Memory B cell (primary cell): ENCODE measurements around the gene NPTX1.

Experiments used
- ATAC-seq: fragments of 150-1000 bp; cut with Tn5 transposase; 2 replicates; pipeline ENCODE4 v1.10.0; 2021; ENCODE audit warnings: low read depth, mild to moderate bottlenecking, moderate library complexity
- DNase-seq, 2 donors: peaks; one replicate each; pipeline ENCODE4 v3.0.0; 2022; ENCODE audit warnings: low spot score in 2 of 2
- H3K27ac Mint-ChIP-seq: one replicate; pipeline ENCODE4 v1.8.0; 2022; ENCODE audit warnings: mild to moderate bottlenecking, moderate library complexity, mixed read lengths
- H3K27me3 Mint-ChIP-seq: one replicate; pipeline ENCODE4 v1.8.0; 2022; ENCODE audit warnings: mixed read lengths
- H3K36me3 Mint-ChIP-seq: one replicate; pipeline ENCODE4 v1.8.0; 2022; ENCODE audit warnings: mild to moderate bottlenecking, mixed read lengths
- H3K4me1 Mint-ChIP-seq: one replicate; pipeline ENCODE4 v1.8.0; 2022; ENCODE audit warnings: mixed read lengths
- H3K4me3 Mint-ChIP-seq: one replicate; pipeline ENCODE4 v1.8.0; 2022; ENCODE audit warnings: mild to moderate bottlenecking, moderate library complexity, mixed read lengths
- H3K9me3 Mint-ChIP-seq: one replicate; pipeline ENCODE4 v1.8.0; 2022; ENCODE audit warnings: mixed read lengths

NPTX1 gene

DNA sequence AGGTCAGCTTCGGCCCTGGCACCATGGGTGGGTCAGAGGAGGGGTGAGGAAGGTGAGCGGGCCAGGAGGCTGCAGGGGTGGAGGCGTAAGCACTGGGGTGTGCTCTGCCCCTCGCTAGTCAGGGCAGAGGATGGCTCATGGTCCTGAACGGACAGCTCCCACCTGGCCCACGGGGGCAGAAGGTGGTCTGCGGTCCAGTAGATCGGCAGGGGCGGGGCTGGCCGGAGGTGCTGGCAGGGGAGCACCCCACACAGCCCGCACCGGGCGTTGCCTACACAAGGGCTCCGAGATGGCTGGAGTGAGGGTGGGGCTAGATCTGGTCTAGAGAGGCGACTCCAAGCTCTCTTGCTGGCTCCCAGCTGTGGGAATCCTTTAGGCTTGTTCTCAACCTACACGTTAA, 8.2 kb downstream of the NPTX1 start:
- no peaks in the 10 kb centered on the region for H3K36me3 Mint-ChIP-seq
- H3K9me3 Mint-ChIP-seq = no peaks in the 10 kb centered on the region
- ATAC-seq = no peak
- no peak overlapping the region for H3K4me3 Mint-ChIP-seq
- H3K27me3 Mint-ChIP-seq = peaks cover 40% of the 10 kb centered on the region
- DNase-seq = no peak
- peaks cover 3% of the 10 kb centered on the region for H3K4me1 Mint-ChIP-seq
- H3K27ac Mint-ChIP-seq = no peak overlapping the region

DNA sequence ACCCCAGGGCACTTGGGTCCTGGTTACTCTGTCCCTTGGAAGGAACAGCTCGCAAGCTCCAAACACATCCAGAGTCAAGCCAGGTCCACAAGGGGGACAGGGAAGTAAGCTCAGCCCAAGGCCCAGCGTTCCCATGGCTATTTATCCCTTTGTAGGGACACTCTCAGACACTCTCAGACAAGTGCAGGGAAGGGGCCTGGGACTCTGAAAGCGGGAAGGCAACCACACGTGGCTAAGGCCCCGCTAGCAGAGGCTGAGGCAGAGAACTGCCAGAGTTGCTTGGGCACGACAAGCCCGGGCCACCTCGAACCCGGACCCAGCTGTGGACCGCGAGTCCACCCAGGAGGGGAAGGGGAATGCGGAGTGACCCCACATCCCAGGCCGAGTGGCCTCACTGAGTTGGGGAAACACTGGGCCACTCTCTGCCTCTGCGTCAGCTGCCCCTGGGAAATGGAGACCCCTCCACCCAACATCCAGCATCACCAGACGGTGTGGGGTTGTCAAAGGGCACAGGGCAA, 10.2 kb downstream of the NPTX1 start:
- ATAC-seq (no peak), DNase-seq (no peak)
- no peaks in the 10 kb centered on the region for H3K4me1 Mint-ChIP-seq
- peaks cover 28% of the 10 kb centered on the region for H3K27me3 Mint-ChIP-seq
- no peaks in the 10 kb centered on the region for H3K36me3 Mint-ChIP-seq
- no peak overlapping the region for H3K27ac Mint-ChIP-seq
- no peak overlapping the region for H3K4me3 Mint-ChIP-seq
- no peaks in the 10 kb centered on the region for H3K9me3 Mint-ChIP-seq

DNA sequence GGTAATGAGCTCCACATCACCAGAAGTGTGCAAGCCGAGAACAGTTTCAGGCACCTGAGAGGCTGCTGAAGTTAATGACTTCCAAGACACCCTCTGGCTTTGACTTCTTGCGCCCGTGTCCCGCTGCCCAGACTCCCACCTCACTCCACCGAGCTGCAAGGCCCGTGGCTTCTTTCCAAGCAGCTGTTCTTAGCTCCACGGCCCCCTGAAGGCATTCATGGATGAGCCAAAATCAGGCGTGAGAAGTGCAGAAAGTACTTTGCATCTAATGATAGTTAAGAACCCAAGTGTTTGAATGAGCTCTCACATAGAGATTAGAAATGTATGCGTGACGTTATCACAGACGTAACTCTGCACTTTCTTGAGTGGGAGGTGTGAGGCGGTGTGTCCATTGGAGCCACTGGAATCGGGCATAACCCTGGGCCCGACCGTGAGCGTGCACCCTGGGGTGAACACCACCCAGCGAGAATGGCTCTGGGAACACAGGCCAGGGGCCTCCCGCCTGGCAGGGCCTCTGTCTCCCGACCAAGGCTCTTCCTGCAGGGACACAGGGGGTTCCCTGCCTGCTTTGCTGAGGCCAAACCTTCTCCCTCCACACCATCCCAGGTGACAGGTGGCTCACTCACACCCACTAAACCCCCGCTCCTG, 11.0 kb downstream of the NPTX1 start:
- Mint-ChIP-seq H3K36me3 (no peaks in the 10 kb centered on the region), H3K27ac (no peak overlapping the region), H3K9me3 (no peaks in the 10 kb centered on the region), H3K27me3 (peaks cover 26% of the 10 kb centered on the region), H3K4me3 (no peak overlapping the region), H3K4me1 (no peaks in the 10 kb centered on the region)
- DNase-seq (no peak), ATAC-seq (no peak)

DNA sequence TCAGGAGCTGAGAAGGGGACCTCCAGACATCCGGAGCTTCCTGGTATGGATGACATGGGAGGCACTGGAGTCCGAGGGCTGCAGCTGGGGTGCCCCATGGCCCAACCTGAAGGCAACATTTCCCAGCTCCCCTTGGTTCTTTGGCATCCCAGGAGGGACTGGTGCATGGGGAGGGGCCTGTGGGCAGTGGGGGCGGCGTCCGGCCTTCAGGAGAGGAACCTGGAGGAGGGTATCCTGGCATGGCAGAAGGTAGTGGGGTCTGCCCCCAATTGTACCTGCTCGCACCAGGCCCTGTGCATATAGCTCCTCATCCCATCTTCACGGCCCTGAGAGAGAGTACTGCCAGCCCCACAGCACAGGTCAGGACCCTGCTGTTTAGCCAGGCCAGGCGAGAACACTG, 11.9 kb downstream of the NPTX1 start:
- ATAC-seq = no peak
- Mint-ChIP-seq H3K9me3 (no peaks in the 10 kb centered on the region), H3K36me3 (no peaks in the 10 kb centered on the region), H3K4me1 (no peaks in the 10 kb centered on the region), H3K27me3 (peaks cover 24% of the 10 kb centered on the region), H3K27ac (no peak overlapping the region), H3K4me3 (no peak overlapping the region)
- no peak for DNase-seq

DNA sequence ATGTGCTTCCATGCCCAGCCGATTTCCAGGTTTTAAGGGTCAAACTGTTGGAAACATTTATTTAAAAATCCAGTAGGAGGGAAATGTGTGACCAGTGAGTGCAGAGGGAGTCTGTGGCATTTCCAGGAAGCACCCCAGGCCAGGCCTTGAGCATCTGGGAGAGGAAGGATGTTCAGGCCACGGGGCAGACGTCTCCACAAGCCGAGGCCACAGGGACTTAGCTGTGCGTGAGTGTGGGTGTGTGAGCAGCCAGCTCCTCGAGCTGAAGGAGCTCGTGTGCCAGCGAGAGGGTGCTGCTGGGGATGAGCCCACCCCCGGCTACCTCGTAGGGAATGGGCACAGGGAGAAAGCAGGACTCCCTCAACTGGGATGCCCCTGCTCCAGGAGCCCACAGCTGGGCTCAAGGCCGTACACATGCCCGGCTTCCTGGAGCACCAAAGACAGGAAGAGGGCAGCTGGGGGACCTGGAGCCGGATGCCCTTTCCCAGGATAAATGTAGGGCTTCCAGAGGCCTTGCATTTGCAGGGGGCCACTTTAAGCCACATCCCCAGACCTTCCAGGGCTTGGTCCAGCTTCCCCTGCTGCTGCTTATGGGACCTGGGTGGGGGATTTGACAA, 12.5 kb downstream of the NPTX1 start:
- no peaks in the 10 kb centered on the region for H3K4me1 Mint-ChIP-seq
- no peak overlapping the region for H3K4me3 Mint-ChIP-seq
- H3K36me3 Mint-ChIP-seq = no peaks in the 10 kb centered on the region
- DNase-seq (no peak), ATAC-seq (no peak)
- H3K27me3 Mint-ChIP-seq = peaks cover 25% of the 10 kb centered on the region
- H3K27ac Mint-ChIP-seq = no peak overlapping the region
- no peaks in the 10 kb centered on the region for H3K9me3 Mint-ChIP-seq

DNA sequence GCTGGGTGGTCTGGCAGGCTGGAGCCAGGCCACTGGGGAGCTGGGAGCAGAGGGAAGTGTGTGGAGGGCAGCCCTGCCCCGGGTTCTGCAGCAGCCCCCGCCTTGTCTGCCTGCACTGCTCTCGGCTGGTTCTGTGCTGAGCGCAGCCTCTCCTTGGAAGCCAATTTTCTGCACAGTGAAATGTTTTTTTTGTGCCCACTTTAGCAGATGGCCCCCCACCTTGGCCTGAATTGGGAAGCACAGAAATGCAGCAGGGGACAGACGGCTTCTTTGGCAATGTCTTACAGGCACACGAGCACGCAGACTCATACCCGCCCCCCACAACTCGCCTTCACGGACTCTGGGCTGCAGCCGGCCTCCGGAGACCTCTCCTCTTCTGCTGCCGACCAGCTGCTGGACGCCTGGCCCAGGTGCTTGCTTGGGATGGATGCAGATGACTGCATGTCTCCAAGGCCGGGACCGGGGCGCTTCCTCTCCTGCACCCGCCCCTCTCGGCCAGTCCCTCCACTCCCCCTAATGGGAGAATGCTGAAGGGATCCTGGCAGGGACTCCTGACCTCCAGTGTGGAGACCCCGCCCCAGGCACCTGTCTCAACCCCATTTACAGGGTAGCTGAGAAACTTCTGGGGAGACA, 14.8 kb downstream of the NPTX1 start:
- Mint-ChIP-seq H3K27ac (no peak overlapping the region), H3K4me1 (peaks cover 5% of the 10 kb centered on the region), H3K36me3 (no peaks in the 10 kb centered on the region), H3K9me3 (no peaks in the 10 kb centered on the region), H3K27me3 (peaks cover 29% of the 10 kb centered on the region), H3K4me3 (no peak overlapping the region)
- ATAC-seq = no peak
- no peak for DNase-seq

DNA sequence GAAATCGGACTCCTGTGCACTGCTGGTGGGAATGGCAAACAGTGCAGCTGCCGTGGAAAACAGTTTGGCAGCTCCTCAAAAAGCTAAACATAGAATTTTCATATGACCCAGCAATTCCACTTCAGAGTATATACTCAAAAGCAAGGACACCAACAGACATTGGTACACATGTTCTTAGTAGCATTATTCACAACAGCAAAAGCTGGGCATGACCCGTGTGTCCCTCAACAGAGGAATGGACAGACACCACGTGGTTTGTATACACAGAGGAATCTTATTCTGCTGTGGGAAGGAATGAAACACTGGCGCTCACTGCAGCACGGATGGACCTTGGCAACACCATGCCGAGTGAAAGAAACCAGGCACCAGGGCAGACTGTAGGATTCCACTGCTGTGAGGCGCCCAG, 16.0 kb downstream of the NPTX1 start:
- no peaks in the 10 kb centered on the region for H3K36me3 Mint-ChIP-seq
- peaks cover 5% of the 10 kb centered on the region for H3K4me1 Mint-ChIP-seq
- no peak overlapping the region for H3K27ac Mint-ChIP-seq
- no peak overlapping the region for H3K4me3 Mint-ChIP-seq
- peaks cover 29% of the 10 kb centered on the region for H3K27me3 Mint-ChIP-seq
- DNase-seq (no peak), ATAC-seq (no peak)
- no peaks in the 10 kb centered on the region for H3K9me3 Mint-ChIP-seq

DNA sequence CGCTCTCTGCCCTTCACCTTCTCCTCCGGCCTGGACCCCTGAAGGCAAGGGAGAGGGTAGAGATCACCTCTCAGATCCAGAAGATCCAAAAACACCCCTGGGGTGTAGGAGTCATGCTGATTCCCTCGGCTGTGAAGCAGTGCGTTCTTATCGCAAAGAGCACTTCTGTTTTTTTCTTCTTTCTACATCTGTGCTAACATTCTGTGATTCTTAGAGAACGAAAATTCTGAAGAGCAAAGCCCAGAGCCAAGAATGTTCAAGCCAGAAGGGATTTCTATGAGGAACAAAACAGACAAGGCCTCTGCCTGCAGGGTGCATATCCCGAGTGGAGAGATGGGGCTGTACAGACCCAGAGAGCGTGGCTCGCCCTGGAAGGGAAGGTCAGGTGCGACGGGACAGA, 17.2 kb downstream of the NPTX1 start:
- no peak for DNase-seq
- no peaks in the 10 kb centered on the region for H3K9me3 Mint-ChIP-seq
- H3K4me1 Mint-ChIP-seq = peaks cover 8% of the 10 kb centered on the region
- H3K27me3 Mint-ChIP-seq = peaks cover 26% of the 10 kb centered on the region
- H3K4me3 Mint-ChIP-seq = no peak overlapping the region
- no peak overlapping the region for H3K27ac Mint-ChIP-seq
- ATAC-seq = no peak
- H3K36me3 Mint-ChIP-seq = no peaks in the 10 kb centered on the region

DNA sequence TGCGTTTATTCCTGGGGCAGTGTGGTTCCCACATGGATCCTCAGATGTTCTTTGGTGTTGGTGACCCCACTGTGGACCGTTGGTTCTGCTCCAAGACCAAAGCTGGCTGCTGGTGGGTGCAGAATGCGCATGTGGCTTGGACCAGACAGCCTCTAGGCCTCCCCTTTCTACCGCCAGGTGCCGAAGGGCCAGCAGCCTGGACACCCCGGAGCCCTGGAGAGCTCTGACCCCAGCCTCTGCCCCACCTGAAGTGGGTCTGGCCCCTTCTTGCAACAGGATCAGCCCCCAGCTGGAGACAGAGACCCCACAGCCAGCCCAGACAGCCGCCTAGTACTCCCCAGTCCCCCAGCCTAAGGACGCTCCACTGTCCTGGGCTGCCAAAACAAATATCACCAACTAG, 18.4 kb downstream of the NPTX1 start:
- no peak for DNase-seq
- Mint-ChIP-seq H3K4me3 (no peak overlapping the region), H3K36me3 (no peaks in the 10 kb centered on the region), H3K27ac (no peak overlapping the region), H3K27me3 (peaks cover 26% of the 10 kb centered on the region), H3K9me3 (no peaks in the 10 kb centered on the region), H3K4me1 (peaks cover 13% of the 10 kb centered on the region)
- no peak for ATAC-seq

DNA sequence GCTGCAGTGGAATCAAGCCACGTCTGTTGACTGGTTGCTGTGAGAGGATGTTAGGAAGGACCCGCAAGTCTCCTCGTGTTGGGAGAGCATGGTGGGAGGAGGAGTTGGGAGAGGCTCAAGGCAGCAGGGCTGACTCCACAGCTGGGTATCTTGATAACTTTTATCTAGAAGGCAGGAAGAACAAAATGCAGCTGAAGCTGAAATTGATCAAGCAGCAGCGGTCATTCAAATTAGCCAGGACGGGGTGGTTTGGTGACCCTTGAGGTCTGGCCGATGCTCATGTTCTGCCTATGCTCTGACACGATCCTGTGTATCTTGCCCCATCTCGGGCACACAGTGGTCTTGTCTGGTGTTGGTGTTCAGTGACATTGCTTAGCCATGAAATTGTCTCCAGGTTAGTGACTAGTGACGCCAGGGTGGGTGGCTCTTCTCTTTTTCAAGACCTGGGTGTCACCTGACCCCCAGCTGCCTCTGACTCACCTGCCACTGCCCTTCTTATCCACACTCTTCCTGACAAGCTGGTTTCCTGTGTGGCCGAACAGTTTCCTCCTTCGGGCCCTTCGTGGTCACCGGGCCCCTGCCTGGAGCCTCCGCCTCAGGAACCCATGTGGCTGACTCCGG, 19.1 kb downstream of the NPTX1 start:
- no peak for DNase-seq
- ATAC-seq = no peak
- Mint-ChIP-seq H3K27ac (no peak overlapping the region), H3K4me3 (no peak overlapping the region), H3K9me3 (no peaks in the 10 kb centered on the region), H3K36me3 (no peaks in the 10 kb centered on the region), H3K4me1 (peaks cover 13% of the 10 kb centered on the region), H3K27me3 (peaks cover 26% of the 10 kb centered on the region)

DNA sequence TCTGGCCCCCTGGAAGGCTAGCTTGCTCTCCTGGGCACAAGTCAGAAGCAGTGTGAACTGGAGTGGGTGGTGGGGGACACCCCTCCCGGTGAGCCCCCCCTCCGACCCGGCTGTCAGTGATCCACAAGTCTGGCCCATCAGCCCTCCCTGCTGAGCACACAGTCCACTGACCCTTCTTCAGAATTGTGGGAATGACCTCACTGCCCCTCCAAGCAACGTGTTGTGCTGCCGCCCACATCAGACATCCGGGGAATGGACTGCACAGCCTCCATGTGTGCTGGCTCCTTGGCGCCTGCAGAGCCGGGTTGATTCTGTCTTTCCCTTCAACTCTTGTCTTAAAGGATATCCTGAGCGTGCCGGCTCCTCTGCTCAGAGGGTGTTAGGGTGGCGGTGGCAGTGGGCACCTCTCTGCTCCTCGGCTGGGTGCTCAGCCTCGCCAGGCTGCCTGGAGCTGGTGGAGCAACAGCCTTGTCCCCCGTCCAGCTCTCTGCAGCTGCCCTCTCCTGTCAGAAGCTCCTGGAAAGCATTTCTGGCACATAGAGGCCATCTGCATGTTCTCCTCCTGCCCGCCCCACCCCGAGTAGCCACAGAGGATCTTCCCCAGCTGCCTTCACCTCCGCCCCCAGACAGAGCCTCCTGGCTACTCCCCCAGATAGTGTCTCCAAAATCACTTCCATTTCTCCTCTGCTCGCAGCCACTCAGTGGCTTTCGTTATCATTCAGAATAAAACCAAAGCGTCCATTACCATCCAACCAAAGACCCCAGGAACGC, 19.8 kb downstream of the NPTX1 start:
- no peaks in the 10 kb centered on the region for H3K36me3 Mint-ChIP-seq
- H3K4me1 Mint-ChIP-seq = peaks cover 13% of the 10 kb centered on the region
- ATAC-seq = no peak

DNA sequence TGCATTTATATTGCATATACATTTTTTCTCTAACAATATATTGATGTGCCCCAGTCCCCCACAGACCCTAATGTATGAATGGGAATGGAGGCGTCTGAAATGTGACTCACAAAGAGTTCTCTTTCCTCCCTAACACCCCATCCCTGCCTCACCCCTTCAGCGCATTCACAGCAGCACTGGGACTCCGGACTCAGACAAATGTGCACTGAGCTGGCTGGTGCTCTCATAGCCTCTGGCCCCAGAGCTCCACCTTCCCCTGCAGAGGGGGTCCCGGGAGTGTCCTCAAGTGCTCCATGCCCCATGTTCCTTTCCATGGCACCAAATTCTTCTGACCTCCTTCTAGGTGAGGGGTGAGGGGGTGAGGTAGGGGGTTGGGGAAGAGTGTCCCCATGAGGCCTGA, 20.6 kb downstream of the NPTX1 start:
- Mint-ChIP-seq H3K9me3 (no peaks in the 10 kb centered on the region), H3K27me3 (peaks cover 24% of the 10 kb centered on the region), H3K36me3 (no peaks in the 10 kb centered on the region), H3K4me1 (peaks cover 13% of the 10 kb centered on the region), H3K4me3 (peak overlapping the region; percentile 64), H3K27ac (peak overlapping the region; percentile 93)
- ATAC-seq = no peak
- no peak for DNase-seq

More for the DNA sequence above, 19.8 kb downstream of the NPTX1 start:
- no peak overlapping the region for H3K27ac Mint-ChIP-seq
- H3K27me3 Mint-ChIP-seq = peaks cover 24% of the 10 kb centered on the region
- H3K9me3 Mint-ChIP-seq = no peaks in the 10 kb centered on the region
- no peak for DNase-seq
- H3K4me3 Mint-ChIP-seq = peak overlapping the region; percentile 14

DNA sequence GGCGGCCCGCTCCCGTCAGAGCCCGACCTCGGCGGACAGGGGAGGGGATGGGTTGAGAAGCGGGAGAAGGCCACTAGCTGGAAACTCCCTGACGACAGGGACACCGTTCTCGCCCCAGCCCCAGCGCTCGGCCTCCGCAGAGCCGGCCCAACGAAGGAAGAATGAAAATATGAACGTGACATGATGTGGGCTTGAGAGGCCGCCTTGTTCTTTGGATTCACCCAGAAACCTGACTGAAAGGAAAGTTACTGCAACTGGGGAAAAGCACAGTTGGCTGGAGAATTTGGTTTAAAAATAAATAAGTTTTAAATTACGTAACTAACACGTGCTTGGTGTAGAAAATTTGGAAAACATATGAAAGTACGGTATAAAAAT, 21.1 kb downstream of the NPTX1 start:
- ATAC-seq (peak; percentile 10), DNase-seq (no peak)
- Mint-ChIP-seq H3K27ac (peak overlapping the region; percentile 93), H3K36me3 (no peaks in the 10 kb centered on the region), H3K9me3 (no peaks in the 10 kb centered on the region), H3K4me1 (peaks cover 13% of the 10 kb centered on the region), H3K4me3 (peak overlapping the region; percentile 94), H3K27me3 (peaks cover 22% of the 10 kb centered on the region)
